GM18526 (cell line): ENCODE data around the gene TTC28.

Source experiments
- POLR2A ChIP-seq: IDR thresholded peaks from 3 replicates; pipeline ENCODE4 v1.6.1; 2011; ENCODE audit not compliant: insufficient read length; ENCODE audit errors: extremely low read depth

Gene TTC28

GRCh38 chr22:27959335-27960090 lies 720.1 kb downstream of the TTC28 start:
- TF ChIP-seq POLR2A, result no peak

- TF ChIP-seq POLR2A, result no peak
Measured at GRCh38 chr22:27952779-27953178, 726.9 kb downstream of the TTC28 start.

GRCh38 chr22:27952091-27952490 lies 727.5 kb downstream of the TTC28 start:
- TF ChIP-seq POLR2A, result no peak

- TF ChIP-seq POLR2A, result no peak
Measured at GRCh38 chr22:27949421-27949820, 730.2 kb downstream of the TTC28 start.

- TF ChIP-seq POLR2A, result no peak
Measured at GRCh38 chr22:27948569-27948968, 731.1 kb downstream of the TTC28 start.

GRCh38 chr22:27947448-27947847 lies 732.2 kb downstream of the TTC28 start:
- TF ChIP-seq POLR2A, result no peak

GRCh38 chr22:27941143-27941542 lies 738.5 kb downstream of the TTC28 start:
- no peak for TF ChIP-seq POLR2A

GRCh38 chr22:27937453-27937852 lies 742.2 kb downstream of the TTC28 start:
- no peak for TF ChIP-seq POLR2A

- TF ChIP-seq POLR2A, result no peak
Measured at GRCh38 chr22:27935897-27936296, 743.7 kb downstream of the TTC28 start.

GRCh38 chr22:27934069-27934468 lies 745.6 kb downstream of the TTC28 start:
- TF ChIP-seq POLR2A, result no peak

GRCh38 chr22:27933186-27933983 lies 746.3 kb downstream of the TTC28 start:
- TF ChIP-seq POLR2A, result no peak

GRCh38 chr22:27930331-27931060 lies 749.1 kb downstream of the TTC28 start:
- no peak for TF ChIP-seq POLR2A
